ENCODE measurements around the gene ECD.

ECD gene

GRCh38 chr10:73096449-73097304 lies 71.1 kb downstream of the ECD start, which contains the start of gene P4HA1:
TSS of gene P4HA1 (minus strand) at chr10:73096866. CDS start at chr10:73074883, 21,983 bp downstream.
- DNase-seq: peak; percentile 83

GRCh38 chr10:73096041-73096448 lies 71.8 kb downstream of the ECD start:
- no peak for DNase-seq

GRCh38 chr10:73095481-73096021 lies 72.3 kb downstream of the ECD start:
- no peak for DNase-seq

- no peak for DNase-seq
Measured at GRCh38 chr10:73094986-73095480, 72.8 kb downstream of the ECD start.

GRCh38 chr10:73093922-73094850 lies 73.6 kb downstream of the ECD start:
- DNase-seq: no peak

- no peak for DNase-seq
Measured at GRCh38 chr10:73092830-73093229, 75.0 kb downstream of the ECD start.

- no peak for DNase-seq
Measured at GRCh38 chr10:73088304-73088703, 79.5 kb downstream of the ECD start.

GRCh38 chr10:73086816-73087215 lies 81.0 kb downstream of the ECD start:
- no peak for DNase-seq

- DNase-seq: no peak
Measured at GRCh38 chr10:73084209-73084608, 83.6 kb downstream of the ECD start.
